HG03342 (cell line): ENCODE data around the gene SDE2.
"Not testable (repeated sequence)": the region's sequence is repeated elsewhere in the genome, so short reads cannot be mapped to it uniquely, and the experiment has no call there.

Experiments
- ATAC-seq: cut with Tn5 transposase; IDR thresholded peaks from one replicate; pipeline ENCODE4 v1.9.1; 2021; ENCODE audit warnings: mild to moderate bottlenecking, moderate library complexity; ENCODE audit not compliant: unreplicated experiment

The SDE2 gene

DNA sequence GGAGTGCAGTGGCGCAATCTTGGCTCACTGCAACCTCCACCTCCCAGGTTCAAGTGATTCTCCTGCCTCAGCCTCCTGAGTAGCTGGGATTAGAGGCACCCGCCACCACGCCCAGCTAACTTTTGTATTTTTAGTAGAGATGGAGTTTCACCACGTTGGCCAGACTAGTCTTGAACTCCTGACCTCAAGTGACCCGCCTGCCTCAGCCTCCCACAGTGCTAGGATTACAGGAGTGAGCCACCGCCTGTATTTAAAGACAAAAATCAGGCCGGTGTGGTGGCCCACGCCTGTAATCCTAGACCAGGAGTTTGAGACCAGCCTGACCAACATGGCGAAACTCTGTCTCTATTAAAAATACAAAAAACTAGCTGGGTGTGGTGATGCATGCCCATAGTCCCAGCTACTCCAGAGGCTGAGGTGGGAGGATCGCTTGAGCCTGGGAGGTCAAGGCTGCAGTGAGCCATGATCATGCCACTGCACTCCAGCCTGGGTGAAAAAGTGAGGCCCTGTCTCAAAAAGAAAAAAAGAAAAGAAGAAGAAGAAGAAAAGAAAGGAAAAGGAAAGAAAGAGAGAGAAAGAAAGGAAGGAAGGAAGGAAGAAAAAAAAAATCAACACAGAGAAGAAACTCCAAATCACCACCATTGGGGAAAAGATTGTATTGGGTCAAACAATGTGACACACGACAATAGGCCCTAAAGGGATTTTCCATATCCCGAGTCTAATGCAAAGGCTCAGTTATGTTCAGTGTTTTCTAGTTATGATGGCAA is 8.2 kb upstream of the SDE2 start:
- ATAC-seq = not testable (repeated sequence)

DNA sequence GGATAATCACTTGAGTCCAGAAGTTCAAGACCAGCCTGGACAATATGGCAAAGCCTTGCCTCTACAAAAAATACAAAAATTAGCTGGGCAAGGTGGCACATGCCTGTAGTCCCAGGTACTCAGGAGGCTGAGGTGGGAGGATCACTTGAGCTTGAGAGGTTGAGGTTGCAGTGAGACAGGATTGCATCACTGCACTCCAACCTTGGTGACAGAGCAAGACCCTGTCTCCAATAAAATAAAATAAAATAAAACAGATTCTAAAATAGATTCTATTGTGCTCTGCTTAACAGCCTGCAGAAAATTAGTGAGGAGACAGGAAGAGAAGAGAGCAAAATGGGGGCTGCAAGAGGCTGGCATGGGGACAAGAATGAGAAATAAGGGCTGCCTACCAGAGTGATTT is 7.5 kb upstream of the SDE2 start:
- no peak for ATAC-seq

DNA sequence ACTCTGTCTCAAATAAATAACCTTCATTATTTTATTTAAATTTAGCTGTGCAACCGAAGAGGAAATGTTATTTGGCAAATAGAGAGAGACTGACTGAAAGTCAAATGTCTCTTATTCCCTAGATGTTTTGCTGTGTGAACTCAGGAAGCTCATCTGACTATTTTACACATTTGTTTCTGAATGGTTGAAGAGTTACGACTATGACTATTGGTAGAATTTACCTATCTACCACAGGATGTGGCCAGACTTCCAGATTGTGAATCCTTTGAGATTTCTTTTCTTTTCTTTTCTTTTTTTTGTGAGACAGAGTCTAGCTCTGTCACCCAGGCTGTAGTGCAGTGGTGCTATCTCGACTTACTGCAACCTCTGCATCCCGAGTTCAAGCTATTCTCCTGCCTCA is 5.3 kb upstream of the SDE2 start:
- ATAC-seq = no peak

DNA sequence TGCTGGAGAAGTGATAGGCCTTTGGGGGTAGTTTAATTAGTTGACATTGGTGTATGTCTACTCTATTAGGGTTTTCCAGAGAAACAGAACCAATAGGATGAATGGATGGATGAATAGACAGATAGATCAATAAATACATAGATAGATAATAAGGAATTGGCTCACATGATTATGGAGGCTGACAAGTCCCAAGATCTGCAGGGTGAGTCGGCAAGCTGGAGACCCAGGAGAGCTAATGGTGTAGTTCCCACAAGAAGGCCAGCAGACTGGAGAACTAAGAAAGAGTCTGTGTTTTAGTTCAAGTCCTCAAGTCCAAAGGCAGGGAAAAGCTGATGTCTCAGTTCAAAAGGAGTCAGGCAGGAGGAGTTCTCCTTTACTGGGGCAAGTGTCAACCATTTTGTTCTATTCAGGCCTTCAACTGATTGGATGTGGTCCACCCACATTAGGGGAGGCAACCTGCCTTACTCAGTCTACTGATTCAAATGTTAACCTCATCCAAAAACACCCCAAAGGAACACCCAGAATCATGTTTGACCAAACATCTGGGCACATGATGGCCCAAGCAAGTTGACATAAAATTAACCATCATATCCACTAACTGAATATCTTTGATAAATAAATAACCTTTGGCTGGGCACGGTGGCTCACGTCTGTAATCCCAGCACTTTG is 4.5 kb upstream of the SDE2 start:
- ATAC-seq = no peak

DNA sequence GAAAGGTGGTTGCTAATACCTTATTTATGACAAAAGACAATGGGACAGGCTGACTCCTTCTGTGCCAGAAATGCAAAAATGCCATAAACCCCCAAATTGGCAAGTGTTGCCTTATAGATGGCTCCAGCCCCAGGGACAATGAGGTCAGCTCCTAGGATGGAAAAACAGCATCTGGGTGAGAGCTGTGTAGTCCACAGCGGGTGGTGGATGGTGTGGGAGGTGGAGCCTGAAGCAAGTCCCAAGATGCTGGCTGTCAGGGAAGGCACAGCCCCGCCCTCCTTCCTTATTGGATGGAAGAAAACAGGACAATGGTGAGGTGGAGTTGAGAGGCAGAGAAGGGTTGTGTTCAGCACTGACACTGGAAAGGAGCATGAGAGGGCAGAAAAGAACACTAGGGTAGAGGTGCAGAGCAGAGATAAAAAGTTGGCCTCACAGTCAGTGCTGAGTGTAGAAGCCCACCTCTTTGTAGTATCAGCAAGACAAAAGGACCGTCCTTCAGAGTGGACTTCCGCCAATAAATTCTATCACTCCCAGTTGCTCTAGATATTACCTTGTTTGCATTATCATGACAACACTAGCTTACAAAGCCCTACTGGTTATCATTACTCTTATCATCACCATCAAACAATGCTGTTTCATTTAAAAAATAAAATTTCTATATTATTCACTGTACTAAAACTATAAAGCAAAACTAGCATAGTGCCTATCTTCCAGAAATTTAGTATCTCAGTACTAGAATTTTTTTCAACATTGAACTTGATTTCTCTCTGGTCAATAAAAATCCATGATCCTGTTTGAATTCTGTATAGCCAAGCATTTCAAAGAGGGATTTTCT is 3.7 kb upstream of the SDE2 start:
- ATAC-seq = no peak

DNA sequence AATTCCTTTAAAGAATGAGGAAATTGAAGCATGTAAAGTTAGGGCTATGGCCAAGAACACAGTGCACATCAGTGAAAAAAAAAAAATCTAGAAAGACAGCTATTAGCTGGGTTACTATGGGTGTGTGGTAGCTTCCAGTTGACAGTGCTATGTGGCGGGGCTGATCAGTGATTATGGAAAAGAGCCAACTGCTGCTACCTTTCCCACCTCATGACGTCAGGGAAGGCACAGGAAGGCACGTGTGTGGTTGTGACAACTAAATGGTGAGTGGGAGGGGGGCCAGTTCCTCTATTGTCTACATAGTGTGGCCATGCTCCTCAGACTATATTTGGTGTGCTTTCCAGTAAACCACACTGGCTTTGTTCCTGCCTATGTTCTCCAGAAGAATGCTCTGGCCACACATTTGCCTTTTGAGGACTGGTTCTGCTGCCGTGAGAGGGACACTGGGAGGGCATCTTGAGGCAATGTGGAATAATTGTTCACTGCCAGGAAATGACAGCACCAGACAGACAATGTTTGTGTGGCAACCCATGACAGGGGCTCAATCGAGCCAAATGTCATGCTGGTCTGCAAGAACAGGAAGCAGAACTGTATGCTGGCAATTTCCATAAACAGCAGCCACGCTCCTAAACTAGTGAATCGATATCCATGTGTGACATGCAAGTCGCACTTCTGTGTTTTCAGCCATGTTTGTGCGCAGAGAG is 3.0 kb upstream of the SDE2 start:
- ATAC-seq = peak; percentile 35

DNA sequence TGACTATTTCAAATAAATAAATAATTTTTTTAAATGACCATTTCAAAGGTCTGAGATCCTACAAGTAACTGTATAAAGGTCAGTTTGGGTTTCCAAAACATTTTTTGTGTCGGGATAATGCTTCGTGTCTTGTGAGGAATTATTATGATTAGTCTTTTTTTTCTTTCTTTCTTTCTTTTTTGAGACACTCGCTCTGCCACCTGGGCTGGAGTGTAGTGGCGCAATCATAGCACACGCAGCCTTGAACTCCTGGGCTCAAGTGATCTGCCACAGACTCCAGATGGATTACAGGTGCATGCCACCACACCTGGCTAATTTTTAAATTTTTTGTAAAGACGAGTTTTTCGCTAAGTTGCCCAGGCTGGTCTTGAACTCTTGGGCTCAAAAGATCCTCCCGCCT is 1.9 kb upstream of the SDE2 start:
- ATAC-seq = no peak

DNA sequence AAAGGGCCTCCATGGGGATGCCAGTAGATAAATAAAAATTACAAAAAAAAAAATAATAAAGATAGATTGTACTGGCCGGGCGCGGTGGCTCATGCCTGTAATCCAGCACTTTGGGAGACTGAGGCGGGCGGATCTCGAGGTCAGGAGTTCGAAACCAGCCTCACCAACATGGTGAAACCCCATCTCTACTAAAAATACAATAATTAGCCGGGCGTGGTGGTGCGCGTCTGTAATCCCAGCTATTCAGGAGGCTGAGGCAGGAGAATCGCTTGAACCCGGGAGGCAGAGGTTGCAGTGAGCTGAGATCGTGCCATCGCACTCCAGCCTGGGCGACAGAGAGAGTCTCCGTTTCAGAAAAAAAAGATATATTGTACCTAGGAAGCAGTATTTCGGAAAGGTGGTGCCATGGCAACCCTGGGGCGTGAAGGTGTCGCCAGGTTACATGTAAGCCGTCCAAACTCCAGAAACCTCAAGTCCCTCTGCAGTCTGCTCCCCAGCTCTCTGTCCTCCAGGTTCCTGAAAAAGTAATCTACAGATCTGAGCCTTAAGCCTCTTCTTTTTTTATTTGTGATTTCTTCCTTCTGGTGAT is 1.4 kb upstream of the SDE2 start:
- ATAC-seq = not testable (repeated sequence)

DNA sequence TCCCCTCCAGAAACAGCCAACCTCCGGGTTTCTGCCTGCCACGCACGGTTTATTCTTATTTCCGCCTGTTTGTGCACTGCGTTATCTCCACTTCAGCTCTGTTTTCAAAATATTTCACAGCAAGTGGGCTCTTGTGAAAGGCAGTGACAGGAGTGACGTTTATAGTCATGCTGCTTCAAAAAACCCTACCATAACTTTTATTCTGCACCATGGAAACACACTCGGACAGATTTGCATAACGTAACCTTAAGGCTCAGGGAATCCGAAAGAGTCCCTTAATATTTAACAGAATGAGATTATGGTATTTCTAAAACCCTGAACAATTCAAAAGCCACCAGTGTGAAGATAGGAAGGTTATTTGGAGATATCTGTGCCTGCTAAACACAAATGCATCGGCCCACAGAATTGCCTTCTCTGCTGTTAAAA is 782 bp upstream of the SDE2 start:
- ATAC-seq = peak; percentile 41

DNA sequence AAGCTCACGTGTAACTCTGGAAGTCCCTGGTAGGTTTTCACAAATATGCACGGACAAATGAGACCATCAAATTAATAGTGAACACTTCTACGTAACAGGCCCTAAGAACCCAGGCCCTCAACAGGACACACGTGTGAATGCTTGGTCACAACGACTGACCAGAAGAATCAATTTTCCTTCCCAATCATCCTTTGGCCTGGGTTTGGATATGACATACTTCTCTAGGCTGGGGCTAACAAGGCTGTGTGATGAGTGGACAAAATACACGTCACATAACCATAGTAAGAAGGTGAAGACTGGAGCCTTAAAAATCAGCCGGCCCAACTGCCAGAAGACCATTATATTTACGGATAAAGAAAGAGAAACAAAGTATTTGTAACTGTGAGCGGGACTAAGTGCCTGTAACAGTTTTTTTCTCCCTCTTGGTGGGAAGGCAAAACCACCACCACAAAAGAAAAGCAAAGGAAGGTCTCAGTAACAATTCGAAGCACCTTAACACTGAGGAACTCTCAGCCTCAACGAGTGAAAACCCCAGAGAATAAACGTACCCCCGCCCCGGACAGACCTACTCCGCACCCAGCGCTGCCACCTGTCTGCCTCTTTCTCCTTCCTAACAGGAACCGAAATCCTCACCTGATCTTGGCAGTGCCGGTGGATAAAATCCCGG is 450 bp downstream of the SDE2 start:
- peak; percentile 1 for ATAC-seq

DNA sequence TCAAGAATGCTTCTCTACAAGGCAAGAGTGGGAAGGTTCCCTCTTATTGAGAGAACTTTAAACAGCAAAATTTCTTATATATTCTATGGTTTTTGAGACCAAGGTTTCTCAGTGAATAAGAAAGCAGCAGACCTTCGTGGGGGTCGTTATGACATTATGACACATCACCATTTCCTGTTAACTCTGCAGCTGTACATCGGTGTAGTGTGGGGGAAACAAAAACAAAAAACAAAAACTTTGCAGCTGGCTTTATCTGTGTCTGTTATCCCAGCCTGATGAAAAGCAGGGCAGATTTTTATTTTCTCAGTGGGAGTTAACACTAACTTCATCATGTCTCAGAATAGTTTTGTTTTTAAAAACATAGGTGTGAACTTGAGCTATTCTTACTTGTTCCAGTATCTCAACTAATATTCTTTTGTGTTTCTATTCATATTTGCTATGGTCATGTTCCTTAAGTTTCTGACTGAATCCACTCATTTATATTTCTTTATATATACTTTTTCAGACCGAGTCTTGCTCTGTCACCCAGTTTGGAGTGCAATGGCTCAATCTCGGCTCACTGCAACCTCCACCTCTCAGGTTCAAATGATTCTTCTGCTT is 2.1 kb downstream of the SDE2 start:
- no peak for ATAC-seq

DNA sequence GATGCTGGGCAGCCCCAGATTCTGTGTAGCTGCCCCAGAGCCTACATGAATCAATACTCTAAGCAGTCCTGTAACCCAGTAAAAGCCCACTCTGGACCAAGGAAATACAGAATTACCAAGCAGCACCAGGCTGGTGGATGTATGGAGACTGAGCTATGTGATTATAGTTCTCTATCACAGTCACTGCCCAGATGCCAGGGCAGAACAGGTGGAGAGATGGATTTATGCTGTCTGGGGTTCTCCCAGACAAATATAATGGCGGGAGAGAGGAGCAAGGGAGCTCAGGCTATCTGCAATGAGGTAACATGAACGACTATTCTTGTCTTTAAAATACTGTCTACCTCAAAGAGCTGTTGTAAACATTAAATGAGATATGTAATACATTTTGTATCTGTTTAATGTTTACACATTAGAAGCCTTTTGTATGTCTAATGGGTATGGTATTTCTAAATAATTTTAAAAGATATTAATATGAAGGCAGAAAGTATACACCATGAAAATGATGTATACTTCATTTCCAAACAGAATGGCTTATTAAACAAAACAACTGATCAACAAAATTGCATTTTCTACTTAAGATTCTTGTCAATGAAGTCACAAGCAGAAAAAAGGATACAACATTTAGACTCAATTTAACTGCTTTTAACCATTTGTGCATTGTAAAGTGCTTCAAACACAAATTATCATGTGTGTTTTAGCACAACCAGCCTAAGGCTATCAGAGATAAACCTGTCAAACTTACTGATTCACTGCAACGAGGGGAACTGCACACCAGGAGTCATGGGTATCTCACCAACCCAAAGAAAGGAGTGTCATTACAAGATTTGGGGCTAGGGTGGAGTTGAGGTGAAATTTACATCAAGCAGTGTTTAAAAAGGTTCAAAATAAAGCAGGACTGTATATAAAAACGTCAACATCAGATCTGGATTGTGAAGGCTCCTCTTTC is 3.0 kb downstream of the SDE2 start:
- no peak for ATAC-seq

DNA sequence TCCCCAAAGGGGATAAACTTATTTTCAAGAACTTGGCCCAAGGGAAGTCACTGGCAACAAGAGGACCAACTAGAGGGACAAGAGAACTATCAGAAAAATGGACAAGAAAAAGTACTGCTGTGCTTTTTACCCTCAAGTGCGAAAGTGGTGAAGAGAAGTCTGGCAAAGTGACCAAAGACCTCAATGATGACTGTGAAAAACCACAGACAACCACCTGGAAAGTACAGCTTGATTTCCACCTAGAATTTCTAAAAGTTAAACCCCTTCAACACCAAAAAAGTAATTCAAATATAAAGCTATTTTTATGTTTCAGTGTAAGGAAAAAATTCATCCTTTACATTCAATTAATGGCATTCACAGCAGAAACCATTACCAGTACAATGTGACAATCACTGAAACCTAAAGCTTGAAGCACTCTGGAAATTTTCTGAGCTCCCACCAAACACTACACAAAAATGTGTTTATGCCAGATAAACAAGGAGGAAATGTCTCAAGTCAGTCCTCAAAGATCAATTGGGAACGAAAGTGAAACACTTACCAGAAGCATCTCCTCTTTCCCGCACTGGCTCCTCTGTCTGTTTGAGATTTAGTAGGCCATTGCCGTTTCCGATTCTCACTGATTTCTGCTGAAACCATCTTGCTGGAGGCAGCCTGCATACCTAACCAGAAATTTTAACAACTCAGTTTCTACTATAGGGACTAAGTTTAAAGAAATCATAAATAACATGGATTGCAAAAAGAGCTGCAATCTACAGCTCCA is 8.3 kb downstream of the SDE2 start:
- peak; percentile 44 for ATAC-seq

DNA sequence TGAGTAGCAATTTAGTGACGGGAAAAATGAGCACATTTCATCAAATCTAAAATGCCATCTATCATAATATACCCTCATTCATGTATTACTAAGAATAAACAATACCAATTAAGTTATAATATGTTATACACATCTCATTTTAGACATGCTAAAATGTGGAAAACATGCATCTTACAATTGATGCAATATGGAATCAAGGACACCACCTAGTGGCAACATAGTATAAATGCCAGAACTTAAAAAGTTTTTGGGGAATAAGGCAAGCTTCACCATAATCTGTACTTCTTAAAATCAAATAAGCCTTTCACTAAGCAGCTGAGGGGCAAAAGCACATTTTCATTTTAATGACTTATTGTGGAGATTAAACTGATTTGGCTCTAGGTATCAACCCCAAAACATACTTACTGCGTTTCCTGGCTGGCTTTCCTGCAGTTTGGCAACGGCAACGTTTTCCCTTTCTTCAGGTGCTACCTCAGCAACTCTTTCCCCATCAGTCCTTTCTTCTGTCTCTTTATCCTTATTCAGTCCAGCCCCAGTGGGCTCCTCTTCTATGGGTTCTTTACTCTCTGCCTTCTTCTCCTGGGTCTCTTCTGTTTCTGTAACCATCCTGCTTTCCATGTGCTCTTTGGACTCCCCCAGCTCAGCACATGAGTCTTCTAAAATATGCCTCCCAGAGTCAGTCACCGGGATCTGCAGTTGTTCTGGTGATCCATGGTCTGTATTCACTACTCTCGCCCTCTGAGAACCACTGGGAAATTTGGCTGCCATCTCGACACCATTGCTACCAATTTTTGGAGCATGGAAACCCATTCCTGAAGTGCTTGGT is 11.4 kb downstream of the SDE2 start:
- no peak for ATAC-seq

DNA sequence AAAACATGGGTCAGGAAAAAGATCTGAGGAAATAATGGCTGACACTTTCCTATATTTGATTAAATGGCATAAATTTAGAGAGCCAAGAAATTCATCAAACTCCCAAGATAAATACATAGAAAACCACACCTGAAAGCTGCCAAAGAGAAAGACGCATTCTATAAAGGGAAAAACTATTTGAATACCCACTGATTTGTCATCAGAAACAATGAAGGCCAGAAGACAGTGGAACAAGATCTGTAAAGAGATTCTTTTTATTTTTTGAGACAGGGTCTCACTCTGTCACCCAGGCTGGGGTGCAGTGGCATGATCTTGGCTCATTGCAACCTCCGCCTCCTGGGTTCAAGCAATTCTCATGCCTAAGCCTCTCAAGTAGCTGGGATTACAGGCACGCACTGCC is 17.4 kb downstream of the SDE2 start:
- no peak for ATAC-seq

DNA sequence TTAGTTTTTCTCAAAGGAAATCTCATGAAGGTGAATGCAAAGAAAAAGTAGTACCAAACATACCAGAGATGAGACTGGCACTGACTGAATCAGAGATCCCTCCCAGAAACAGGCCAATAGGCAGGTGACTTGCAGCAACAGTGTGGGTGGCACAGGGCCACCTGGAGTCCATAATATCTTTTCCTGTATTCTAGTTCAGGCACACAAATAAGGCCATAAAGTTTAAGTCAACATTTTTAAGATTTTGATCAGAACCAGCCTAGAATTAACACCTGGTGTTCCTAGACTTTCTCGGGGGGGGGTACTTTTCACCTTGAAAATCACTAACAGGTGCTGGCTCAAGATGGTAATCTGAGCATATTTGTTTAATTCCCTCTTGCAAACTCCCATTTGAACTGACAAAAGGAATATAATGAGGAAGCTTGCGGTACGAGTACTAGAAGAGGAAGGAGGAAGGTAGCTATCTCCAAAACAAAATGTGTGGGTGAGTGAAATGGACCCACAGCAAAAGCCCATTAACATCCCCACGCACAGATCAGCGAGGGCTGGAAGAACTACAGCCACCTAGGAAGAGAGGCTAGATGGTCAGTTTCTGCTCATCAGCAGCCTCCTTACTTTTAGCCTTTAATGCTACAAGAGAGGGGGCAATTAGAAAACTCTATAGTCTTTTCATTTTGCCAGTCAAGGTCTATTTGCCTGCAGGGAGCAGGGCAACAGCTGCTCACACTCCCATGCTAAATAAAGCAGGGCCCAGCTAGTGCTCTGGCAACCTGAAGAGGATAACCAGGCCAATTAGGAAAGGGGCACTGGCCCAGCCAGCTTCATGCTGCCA is 18.9 kb downstream of the SDE2 start:
- no peak for ATAC-seq
